ENCODE data around the gene ZMYM1.

GRCh38 chr1:35029761-35030160 is 49.4 kb upstream of the ZMYM1 start:
- TF ChIP-seq CTCF (IDR thresholded peaks at IDR 0.05), result no peak
- TF ChIP-seq POLR2A (IDR thresholded peaks at IDR 0.05), result no peak

Measured in uterus (tissue), 2 donors.